Liver (tissue), 3 donors: ENCODE measurements around the gene BCL2.

ENCODE experiments used
- EGR1 ChIP-seq, 2 donors: IDR thresholded peaks; 2 replicates each; pipeline ENCODE4 v1.6.1; 2016 to 2018; ENCODE audit warnings: antibody characterized with exemption in 2 of 2, low read depth in 2 of 2
- FOXA1 ChIP-seq: IDR thresholded peaks from 2 replicates; pipeline ENCODE4 v1.6.1; 2016; ENCODE audit warnings: antibody characterized with exemption
- GABPA ChIP-seq, 2 donors: IDR thresholded peaks in 1 of 2; conservative IDR thresholded peaks in 1 of 2; 2 replicates each; pipeline ENCODE4 v1.6.1; 2016; ENCODE audit warnings: antibody characterized with exemption in 2 of 2, mild to moderate bottlenecking in 1 of 2, moderate library complexity in 1 of 2
- HNF4A ChIP-seq, 2 donors: conservative IDR thresholded peaks; 2 replicates each; pipeline ENCODE4 v1.6.1; 2016; ENCODE audit warnings: antibody characterized with exemption in 2 of 2, mild to moderate bottlenecking in 2 of 2
- JUND ChIP-seq, 2 donors: IDR thresholded peaks; 2 replicates each; pipeline ENCODE4 v1.6.1; 2016; ENCODE audit warnings: antibody characterized with exemption in 2 of 2
- RXRA ChIP-seq, 2 donors: IDR thresholded peaks; 2 replicates each; pipeline ENCODE4 v1.6.1; 2017 to 2018; ENCODE audit warnings: antibody characterized with exemption in 2 of 2, mild to moderate bottlenecking in 1 of 2
- SP1 ChIP-seq: IDR thresholded peaks from 2 replicates; pipeline ENCODE4 v1.6.1; 2018; ENCODE audit warnings: antibody characterized with exemption, mild to moderate bottlenecking
- TAF1 ChIP-seq: conservative IDR thresholded peaks from 2 replicates; pipeline ENCODE4 v1.6.1; 2016; ENCODE audit warnings: antibody characterized with exemption, mild to moderate bottlenecking
- YY1 ChIP-seq: IDR thresholded peaks from 2 replicates; pipeline ENCODE4 v1.6.1; 2016; ENCODE audit warnings: antibody characterized with exemption, mild to moderate bottlenecking
- TF ChIP-seq, protein P1 (sequence below): fragments of 150-350 bp; IDR thresholded peaks from 2 replicates; pipeline ENCODE4 v1.5.1; 2017; ENCODE audit warnings: improper control_type of control experiment, low read depth, low read length; ENCODE audit not compliant: missing input control
- TF ChIP-seq, protein P2 (sequence below): IDR thresholded peaks from 2 replicates; pipeline ENCODE4 v1.6.1; 2016; ENCODE audit warnings: antibody characterized with exemption
- TF ChIP-seq, protein P3 (sequence below): IDR thresholded peaks from 2 replicates; pipeline ENCODE4 v1.6.1; 2016; ENCODE audit warnings: antibody characterized with exemption
- donor health status: healthy.
- donor health status: healthy.

DNA sequence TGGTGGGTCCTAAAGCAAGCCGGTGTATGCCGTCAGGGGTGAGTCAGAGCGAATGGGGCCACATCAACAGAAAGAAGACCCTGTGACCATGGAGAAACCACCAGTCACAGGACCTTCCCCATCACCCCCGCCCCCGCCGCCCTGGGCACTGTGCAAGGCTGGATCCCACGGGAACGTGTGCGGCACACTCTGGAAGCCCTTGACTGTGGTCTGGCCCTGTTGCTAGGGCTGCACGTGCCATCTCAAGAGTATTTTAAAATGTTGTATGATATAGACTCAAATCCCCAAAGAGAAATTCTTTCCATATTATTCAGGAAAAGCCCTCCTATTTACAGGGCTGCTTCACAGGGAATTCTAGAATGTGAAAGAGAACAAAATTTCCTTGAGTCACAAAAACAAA lies 174.8 kb downstream of the BCL2 start:
- TF ChIP-seq, protein P1, sequence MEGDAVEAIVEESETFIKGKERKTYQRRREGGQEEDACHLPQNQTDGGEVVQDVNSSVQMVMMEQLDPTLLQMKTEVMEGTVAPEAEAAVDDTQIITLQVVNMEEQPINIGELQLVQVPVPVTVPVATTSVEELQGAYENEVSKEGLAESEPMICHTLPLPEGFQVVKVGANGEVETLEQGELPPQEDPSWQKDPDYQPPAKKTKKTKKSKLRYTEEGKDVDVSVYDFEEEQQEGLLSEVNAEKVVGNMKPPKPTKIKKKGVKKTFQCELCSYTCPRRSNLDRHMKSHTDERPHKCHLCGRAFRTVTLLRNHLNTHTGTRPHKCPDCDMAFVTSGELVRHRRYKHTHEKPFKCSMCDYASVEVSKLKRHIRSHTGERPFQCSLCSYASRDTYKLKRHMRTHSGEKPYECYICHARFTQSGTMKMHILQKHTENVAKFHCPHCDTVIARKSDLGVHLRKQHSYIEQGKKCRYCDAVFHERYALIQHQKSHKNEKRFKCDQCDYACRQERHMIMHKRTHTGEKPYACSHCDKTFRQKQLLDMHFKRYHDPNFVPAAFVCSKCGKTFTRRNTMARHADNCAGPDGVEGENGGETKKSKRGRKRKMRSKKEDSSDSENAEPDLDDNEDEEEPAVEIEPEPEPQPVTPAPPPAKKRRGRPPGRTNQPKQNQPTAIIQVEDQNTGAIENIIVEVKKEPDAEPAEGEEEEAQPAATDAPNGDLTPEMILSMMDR = no peak
- TF ChIP-seq, protein P2, sequence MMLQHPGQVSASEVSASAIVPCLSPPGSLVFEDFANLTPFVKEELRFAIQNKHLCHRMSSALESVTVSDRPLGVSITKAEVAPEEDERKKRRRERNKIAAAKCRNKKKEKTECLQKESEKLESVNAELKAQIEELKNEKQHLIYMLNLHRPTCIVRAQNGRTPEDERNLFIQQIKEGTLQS = no peak
- no peak for TF ChIP-seq TAF1
- TF ChIP-seq FOXA1 = no peak
- no peak for TF ChIP-seq JUND (IDR thresholded peaks at IDR 0.05)
- no peak for TF ChIP-seq YY1
- no peak for TF ChIP-seq GABPA (IDR thresholded peaks at IDR 0.05 in 1 of 2, conservative IDR thresholded peaks at IDR 0.05 in 1 of 2)
- TF ChIP-seq RXRA (IDR thresholded peaks at IDR 0.05) = no peak
- TF ChIP-seq, protein P3, sequence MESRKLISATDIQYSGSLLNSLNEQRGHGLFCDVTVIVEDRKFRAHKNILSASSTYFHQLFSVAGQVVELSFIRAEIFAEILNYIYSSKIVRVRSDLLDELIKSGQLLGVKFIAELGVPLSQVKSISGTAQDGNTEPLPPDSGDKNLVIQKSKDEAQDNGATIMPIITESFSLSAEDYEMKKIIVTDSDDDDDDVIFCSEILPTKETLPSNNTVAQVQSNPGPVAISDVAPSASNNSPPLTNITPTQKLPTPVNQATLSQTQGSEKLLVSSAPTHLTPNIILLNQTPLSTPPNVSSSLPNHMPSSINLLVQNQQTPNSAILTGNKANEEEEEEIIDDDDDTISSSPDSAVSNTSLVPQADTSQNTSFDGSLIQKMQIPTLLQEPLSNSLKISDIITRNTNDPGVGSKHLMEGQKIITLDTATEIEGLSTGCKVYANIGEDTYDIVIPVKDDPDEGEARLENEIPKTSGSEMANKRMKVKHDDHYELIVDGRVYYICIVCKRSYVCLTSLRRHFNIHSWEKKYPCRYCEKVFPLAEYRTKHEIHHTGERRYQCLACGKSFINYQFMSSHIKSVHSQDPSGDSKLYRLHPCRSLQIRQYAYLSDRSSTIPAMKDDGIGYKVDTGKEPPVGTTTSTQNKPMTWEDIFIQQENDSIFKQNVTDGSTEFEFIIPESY = no peak
- no peak for TF ChIP-seq EGR1 (IDR thresholded peaks at IDR 0.05; ENCODE audit: low read depth in 2 of 2)
- TF ChIP-seq SP1 = no peak
- TF ChIP-seq HNF4A (conservative IDR thresholded peaks at IDR 0.05) = no peak
